ENCODE data around the gene THEM5.

- TF ChIP-seq JUND (IDR thresholded peaks at IDR 0.05; ENCODE audit: low read depth, low read length) (no peak), CTCF (IDR thresholded peaks at IDR 0.05 in 2 of 3, conservative IDR thresholded peaks at IDR 0.05 in 1 of 3; ENCODE audit: control insufficient read depth in 2 of 3, extremely low read depth in 1 of 3, insufficient read depth in 1 of 3, low read depth in 3 of 3, low read length in 3 of 3) (no peak), POLR2A (IDR thresholded peaks at IDR 0.05; ENCODE audit: low read depth, low read length) (no peak), USF1 (IDR thresholded peaks at IDR 0.05; ENCODE audit: borderline replicate concordance, extremely low read length, insufficient read depth, low read depth, low read length) (no peak), PBX3 (IDR thresholded peaks at IDR 0.05; ENCODE audit: insufficient replicate concordance, low read depth, low read length) (no peak), SMARCA5 (IDR thresholded peaks at IDR 0.05) (no peak), MAX (IDR thresholded peaks at IDR 0.05; ENCODE audit: low read depth, low read length) (no peak)
Measured at GRCh38 chr1:151851886-151852285, 1.6 kb downstream of the THEM5 start.

Data from GM12878 (cell line).